ENCODE measurements around the gene MAP2K6. TPM values are rescaled to one million over a fixed set of nuclear protein-coding genes. Genes with fewer than 3 reads are reported as not detected.
"Not testable (repeated sequence)": the region's sequence is repeated elsewhere in the genome, so short reads cannot be mapped to it uniquely, and the experiment has no call there.

MAP2K6 gene
- total RNA-seq, 1 donor from 2014 or later: 10.1 TPM

GRCh38 chr17:69477204-69477902 lies 62.9 kb downstream of the MAP2K6 start:
- Histone ChIP-seq H4K20me1 (ENCODE audit: insufficient read depth, low read length) (no peaks in the 10 kb centered on the region), H2AFZ (ENCODE audit: low read depth, low read length) (no peak overlapping the region), H3K27ac (ENCODE audit: low read depth, low read length) (no peak overlapping the region), H3K4me3 (ENCODE audit: insufficient read depth, low read depth, low read length) (no peak overlapping the region), H3K9ac (ENCODE audit: low read length) (no peak overlapping the region), H3K4me1 (ENCODE audit: insufficient read depth, low read length) (no peaks in the 10 kb centered on the region), H3K9me3 (ENCODE audit: insufficient read depth, low read depth, low read length) (peaks cover 3% of the 10 kb centered on the region), H3K36me3 (ENCODE audit: insufficient read depth, low read length) (no peaks in the 10 kb centered on the region), H3K27me3 (ENCODE audit: insufficient read depth, low read length) (no peaks in the 10 kb centered on the region), H3K79me2 (ENCODE audit: insufficient read depth, low read length) (no peaks in the 10 kb centered on the region), H3K4me2 (ENCODE audit: low read length) (no peak overlapping the region)
- Mint-ChIP-seq H3K9me3 (ENCODE audit: unreplicated experiment) (no peaks in the 10 kb centered on the region), H3K4me1 (ENCODE audit: low read depth, unreplicated experiment) (peaks cover 11% of the 10 kb centered on the region), H3K36me3 (ENCODE audit: low read depth, unreplicated experiment) (no peaks in the 10 kb centered on the region), H3K27me3 (ENCODE audit: low read depth, unreplicated experiment) (no peaks in the 10 kb centered on the region), H3K4me3 (ENCODE audit: unreplicated experiment) (no peak overlapping the region), H3K27ac (ENCODE audit: unreplicated experiment) (no peak overlapping the region)
- no peak for FAIRE-seq
- TF ChIP-seq CTCF (IDR thresholded peaks at IDR 0.05; ENCODE audit: insufficient read depth, low read depth, low read length) (no peak), EZH2 (IDR thresholded peaks at IDR 0.05; ENCODE audit: insufficient read depth, low read length) (no peak)
- no peak for DNase-seq (ENCODE audit: low read depth)

DNA sequence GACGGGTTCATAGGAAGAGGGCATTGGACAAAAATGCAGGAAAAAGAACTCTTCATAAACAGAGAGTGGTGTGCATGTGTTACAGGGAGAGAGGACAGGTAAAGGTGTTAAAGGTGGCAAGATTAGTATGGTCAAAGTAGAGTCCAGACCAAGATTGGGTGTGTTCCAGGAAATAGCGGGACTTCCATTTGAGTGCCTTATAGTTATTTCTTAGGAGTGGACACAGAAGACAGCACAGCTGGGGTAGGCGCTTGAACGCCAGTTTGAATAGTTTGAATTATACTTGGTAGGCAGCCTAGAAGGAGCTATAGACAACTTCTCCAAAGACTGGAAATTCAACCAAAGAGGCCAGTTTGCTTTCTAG lies 63.4 kb downstream of the MAP2K6 start:
- TF ChIP-seq CTCF (IDR thresholded peaks at IDR 0.05; ENCODE audit: insufficient read depth, low read depth, low read length) (no peak), EZH2 (IDR thresholded peaks at IDR 0.05; ENCODE audit: insufficient read depth, low read length) (no peak)
- Histone ChIP-seq H3K27ac (ENCODE audit: low read depth, low read length) (no peak overlapping the region), H2AFZ (ENCODE audit: low read depth, low read length) (no peak overlapping the region), H3K79me2 (ENCODE audit: insufficient read depth, low read length) (no peaks in the 10 kb centered on the region), H3K4me1 (ENCODE audit: insufficient read depth, low read length) (no peaks in the 10 kb centered on the region), H3K9me3 (ENCODE audit: insufficient read depth, low read depth, low read length) (peaks cover 3% of the 10 kb centered on the region), H3K4me2 (ENCODE audit: low read length) (no peak overlapping the region), H4K20me1 (ENCODE audit: insufficient read depth, low read length) (no peaks in the 10 kb centered on the region), H3K27me3 (ENCODE audit: insufficient read depth, low read length) (no peaks in the 10 kb centered on the region), H3K36me3 (ENCODE audit: insufficient read depth, low read length) (no peaks in the 10 kb centered on the region), H3K9ac (ENCODE audit: low read length) (no peak overlapping the region), H3K4me3 (ENCODE audit: insufficient read depth, low read depth, low read length) (no peak overlapping the region)
- DNase-seq (ENCODE audit: low read depth): no peak
- no peak overlapping the region for H3K4me3 Mint-ChIP-seq (ENCODE audit: unreplicated experiment)
- no peak overlapping the region for H3K27ac Mint-ChIP-seq (ENCODE audit: unreplicated experiment)
- no peaks in the 10 kb centered on the region for H3K9me3 Mint-ChIP-seq (ENCODE audit: unreplicated experiment)
- no peaks in the 10 kb centered on the region for H3K36me3 Mint-ChIP-seq (ENCODE audit: low read depth, unreplicated experiment)
- H3K4me1 Mint-ChIP-seq (ENCODE audit: low read depth, unreplicated experiment): peaks cover 11% of the 10 kb centered on the region
- no peaks in the 10 kb centered on the region for H3K27me3 Mint-ChIP-seq (ENCODE audit: low read depth, unreplicated experiment)
- no peak for FAIRE-seq

GRCh38 chr17:69478916-69479315 lies 64.4 kb downstream of the MAP2K6 start:
- TF ChIP-seq EZH2 (IDR thresholded peaks at IDR 0.05; ENCODE audit: insufficient read depth, low read length) (no peak), CTCF (IDR thresholded peaks at IDR 0.05; ENCODE audit: insufficient read depth, low read depth, low read length) (no peak)
- peaks cover 6% of the 10 kb centered on the region for H3K4me1 Mint-ChIP-seq (ENCODE audit: low read depth, unreplicated experiment)
- no peak overlapping the region for H3K9ac ChIP-seq (ENCODE audit: low read length)
- no peaks in the 10 kb centered on the region for H3K4me1 ChIP-seq (ENCODE audit: insufficient read depth, low read length)
- no peaks in the 10 kb centered on the region for H4K20me1 ChIP-seq (ENCODE audit: insufficient read depth, low read length)
- no peak overlapping the region for H3K4me3 ChIP-seq (ENCODE audit: insufficient read depth, low read depth, low read length)
- no peaks in the 10 kb centered on the region for H3K36me3 ChIP-seq (ENCODE audit: insufficient read depth, low read length)
- H3K4me3 Mint-ChIP-seq (ENCODE audit: unreplicated experiment): no peak overlapping the region
- H3K27ac ChIP-seq (ENCODE audit: low read depth, low read length): no peak overlapping the region
- no peaks in the 10 kb centered on the region for H3K36me3 Mint-ChIP-seq (ENCODE audit: low read depth, unreplicated experiment)
- no peak overlapping the region for H2AFZ ChIP-seq (ENCODE audit: low read depth, low read length)
- DNase-seq (ENCODE audit: low read depth) (no peak), FAIRE-seq (no peak)
- peaks cover 3% of the 10 kb centered on the region for H3K9me3 ChIP-seq (ENCODE audit: insufficient read depth, low read depth, low read length)
- no peak overlapping the region for H3K4me2 ChIP-seq (ENCODE audit: low read length)
- no peaks in the 10 kb centered on the region for H3K27me3 Mint-ChIP-seq (ENCODE audit: low read depth, unreplicated experiment)
- no peaks in the 10 kb centered on the region for H3K79me2 ChIP-seq (ENCODE audit: insufficient read depth, low read length)
- no peaks in the 10 kb centered on the region for H3K9me3 Mint-ChIP-seq (ENCODE audit: unreplicated experiment)
- no peaks in the 10 kb centered on the region for H3K27me3 ChIP-seq (ENCODE audit: insufficient read depth, low read length)
- H3K27ac Mint-ChIP-seq (ENCODE audit: unreplicated experiment): no peak overlapping the region

- not testable (repeated sequence) for H3K27ac ChIP-seq (ENCODE audit: low read depth, low read length); H3K4me1 Mint-ChIP-seq (ENCODE audit: low read depth, unreplicated experiment); H3K4me2 ChIP-seq (ENCODE audit: low read length); H4K20me1 ChIP-seq (ENCODE audit: insufficient read depth, low read length); H3K27ac Mint-ChIP-seq (ENCODE audit: unreplicated experiment); FAIRE-seq; H3K9ac ChIP-seq (ENCODE audit: low read length); H3K4me3 ChIP-seq (ENCODE audit: insufficient read depth, low read depth, low read length); H3K9me3 Mint-ChIP-seq (ENCODE audit: unreplicated experiment); H3K4me1 ChIP-seq (ENCODE audit: insufficient read depth, low read length); H3K27me3 ChIP-seq (ENCODE audit: insufficient read depth, low read length); H3K36me3 ChIP-seq (ENCODE audit: insufficient read depth, low read length); DNase-seq (ENCODE audit: low read depth); H3K36me3 Mint-ChIP-seq (ENCODE audit: low read depth, unreplicated experiment); H3K4me3 Mint-ChIP-seq (ENCODE audit: unreplicated experiment); H3K27me3 Mint-ChIP-seq (ENCODE audit: low read depth, unreplicated experiment); H3K9me3 ChIP-seq (ENCODE audit: insufficient read depth, low read depth, low read length); H2AFZ ChIP-seq (ENCODE audit: low read depth, low read length); H3K79me2 ChIP-seq (ENCODE audit: insufficient read depth, low read length)
Measured at GRCh38 chr17:69479756-69480155, 65.3 kb downstream of the MAP2K6 start.

All from astrocyte (in vitro differentiated cells and primary cell).